ENCODE data around the gene CHD9NB.

CHD9NB gene

DNA sequence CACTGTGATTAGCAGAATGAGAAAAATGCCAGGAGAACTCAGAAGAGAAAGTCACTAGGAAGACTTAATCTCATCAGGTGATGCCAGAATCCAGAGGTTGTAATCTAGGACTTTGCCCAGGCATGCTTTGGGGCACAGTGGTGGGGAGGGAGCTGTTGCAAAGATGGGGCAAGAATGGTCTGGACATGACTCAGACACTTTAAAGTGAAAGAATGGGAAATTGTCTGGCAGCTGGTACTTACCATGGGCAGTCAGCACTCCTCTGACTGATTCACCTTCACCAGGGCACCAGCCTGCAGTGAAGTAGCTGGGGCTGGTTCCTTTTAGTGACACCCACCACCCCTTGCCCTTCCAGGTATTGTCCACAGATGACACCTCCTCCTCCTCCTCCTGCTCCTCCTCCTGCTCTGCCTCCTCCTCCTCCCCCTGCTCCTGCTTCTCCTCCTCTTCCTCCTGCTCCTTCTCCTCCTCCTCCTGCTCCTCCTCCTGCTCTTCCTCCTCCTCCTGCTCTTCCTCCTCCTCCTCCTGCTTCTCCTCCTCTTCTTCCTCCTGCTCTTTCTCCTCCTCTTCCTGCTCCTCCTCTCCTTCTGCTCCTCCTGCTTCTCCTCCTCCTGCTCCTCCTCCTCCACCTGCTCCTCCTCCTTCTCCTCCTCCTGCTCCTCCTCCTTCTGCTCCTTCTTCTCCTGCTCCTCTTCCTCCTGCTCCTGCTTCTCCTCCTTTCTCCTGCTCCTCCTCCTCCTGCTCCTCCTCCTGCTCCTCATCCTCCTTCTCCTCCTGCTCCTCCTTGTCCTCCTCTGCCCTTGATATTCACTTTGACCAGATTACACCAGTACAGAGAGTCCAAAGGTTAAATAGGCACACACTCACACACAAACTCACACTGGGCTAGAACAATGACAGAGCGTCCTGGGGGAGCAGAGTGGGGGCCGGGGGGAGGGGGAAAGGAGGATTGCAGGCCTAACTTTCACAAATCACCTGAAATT, at the start of gene CHD9NB:
CHD9NB (minus strand) TSS at position 379 of the 983 bp plus-strand sequence. CDS start 8,739 bp downstream, outside the sequence.
- TF ChIP-seq, protein P1, sequence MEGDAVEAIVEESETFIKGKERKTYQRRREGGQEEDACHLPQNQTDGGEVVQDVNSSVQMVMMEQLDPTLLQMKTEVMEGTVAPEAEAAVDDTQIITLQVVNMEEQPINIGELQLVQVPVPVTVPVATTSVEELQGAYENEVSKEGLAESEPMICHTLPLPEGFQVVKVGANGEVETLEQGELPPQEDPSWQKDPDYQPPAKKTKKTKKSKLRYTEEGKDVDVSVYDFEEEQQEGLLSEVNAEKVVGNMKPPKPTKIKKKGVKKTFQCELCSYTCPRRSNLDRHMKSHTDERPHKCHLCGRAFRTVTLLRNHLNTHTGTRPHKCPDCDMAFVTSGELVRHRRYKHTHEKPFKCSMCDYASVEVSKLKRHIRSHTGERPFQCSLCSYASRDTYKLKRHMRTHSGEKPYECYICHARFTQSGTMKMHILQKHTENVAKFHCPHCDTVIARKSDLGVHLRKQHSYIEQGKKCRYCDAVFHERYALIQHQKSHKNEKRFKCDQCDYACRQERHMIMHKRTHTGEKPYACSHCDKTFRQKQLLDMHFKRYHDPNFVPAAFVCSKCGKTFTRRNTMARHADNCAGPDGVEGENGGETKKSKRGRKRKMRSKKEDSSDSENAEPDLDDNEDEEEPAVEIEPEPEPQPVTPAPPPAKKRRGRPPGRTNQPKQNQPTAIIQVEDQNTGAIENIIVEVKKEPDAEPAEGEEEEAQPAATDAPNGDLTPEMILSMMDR (IDR thresholded peaks at IDR 0.05; ENCODE audit: control insufficient read depth, extremely low read depth, insufficient read depth) = no peak
- H3K4me3 ChIP-seq (ENCODE audit: low read depth, low read length) = peak within 1 kb of the TSS; percentile 5
- DNase-seq (ENCODE audit: low read depth) = no peak

DNA sequence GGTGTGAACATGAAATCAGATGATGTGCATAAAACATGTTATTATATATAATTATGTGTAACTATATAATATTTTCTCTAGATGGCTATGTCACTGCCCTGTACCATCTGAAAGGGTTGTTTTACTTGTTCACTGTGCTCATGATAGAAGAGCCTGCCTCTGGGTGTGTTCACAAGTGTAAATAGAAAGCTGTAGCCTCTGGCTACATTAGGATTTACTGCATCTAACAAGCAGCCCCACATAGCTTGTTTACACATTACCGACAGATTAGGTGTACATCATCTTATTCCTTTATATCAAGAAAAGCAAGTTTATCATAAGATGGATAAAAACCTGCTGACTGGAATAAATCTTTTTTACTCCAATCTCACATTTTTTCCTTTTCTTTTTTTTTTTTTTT, 48.2 kb upstream of the CHD9NB start:
- H3K4me3 ChIP-seq (ENCODE audit: low read depth, low read length) = no peak overlapping the region
- DNase-seq (ENCODE audit: low read depth) = peak; percentile 52
- TF ChIP-seq, protein P1 (IDR thresholded peaks at IDR 0.05; ENCODE audit: control insufficient read depth, extremely low read depth, insufficient read depth) = no peak

DNA sequence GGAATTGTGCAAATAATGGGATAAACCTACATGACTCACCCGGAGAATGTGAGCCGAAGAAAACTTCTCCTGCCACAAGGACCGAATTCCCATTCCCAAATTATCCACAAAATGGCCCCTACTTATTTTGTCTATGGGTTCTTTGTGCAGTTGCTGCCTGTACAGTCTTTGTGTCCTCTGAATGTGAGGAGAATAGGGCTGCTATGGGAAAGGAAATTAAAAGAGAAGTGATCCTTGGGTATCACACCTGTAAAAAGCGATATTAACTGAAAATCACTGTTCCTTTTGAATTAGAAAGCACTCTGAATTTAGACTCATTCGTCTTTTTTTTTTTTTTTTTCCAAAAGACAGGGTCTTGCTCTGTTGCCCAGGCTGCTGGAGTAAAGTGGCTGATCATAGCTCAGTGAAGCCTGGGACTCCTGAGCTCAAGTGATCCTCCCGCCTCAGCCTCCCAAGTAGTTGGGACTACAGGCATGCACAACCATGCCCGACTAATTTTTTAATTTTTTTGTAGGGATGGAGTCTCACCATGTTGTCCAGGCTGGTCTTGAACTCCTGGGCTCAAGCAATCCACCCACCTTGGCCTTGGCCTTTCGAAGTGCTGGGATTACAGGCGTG, 47.5 kb upstream of the CHD9NB start:
- TF ChIP-seq, protein P1 (IDR thresholded peaks at IDR 0.05; ENCODE audit: control insufficient read depth, extremely low read depth, insufficient read depth) = no peak
- H3K4me3 ChIP-seq (ENCODE audit: low read depth, low read length) = peak overlapping the region; percentile 49
- no peak for DNase-seq (ENCODE audit: low read depth)

DNA sequence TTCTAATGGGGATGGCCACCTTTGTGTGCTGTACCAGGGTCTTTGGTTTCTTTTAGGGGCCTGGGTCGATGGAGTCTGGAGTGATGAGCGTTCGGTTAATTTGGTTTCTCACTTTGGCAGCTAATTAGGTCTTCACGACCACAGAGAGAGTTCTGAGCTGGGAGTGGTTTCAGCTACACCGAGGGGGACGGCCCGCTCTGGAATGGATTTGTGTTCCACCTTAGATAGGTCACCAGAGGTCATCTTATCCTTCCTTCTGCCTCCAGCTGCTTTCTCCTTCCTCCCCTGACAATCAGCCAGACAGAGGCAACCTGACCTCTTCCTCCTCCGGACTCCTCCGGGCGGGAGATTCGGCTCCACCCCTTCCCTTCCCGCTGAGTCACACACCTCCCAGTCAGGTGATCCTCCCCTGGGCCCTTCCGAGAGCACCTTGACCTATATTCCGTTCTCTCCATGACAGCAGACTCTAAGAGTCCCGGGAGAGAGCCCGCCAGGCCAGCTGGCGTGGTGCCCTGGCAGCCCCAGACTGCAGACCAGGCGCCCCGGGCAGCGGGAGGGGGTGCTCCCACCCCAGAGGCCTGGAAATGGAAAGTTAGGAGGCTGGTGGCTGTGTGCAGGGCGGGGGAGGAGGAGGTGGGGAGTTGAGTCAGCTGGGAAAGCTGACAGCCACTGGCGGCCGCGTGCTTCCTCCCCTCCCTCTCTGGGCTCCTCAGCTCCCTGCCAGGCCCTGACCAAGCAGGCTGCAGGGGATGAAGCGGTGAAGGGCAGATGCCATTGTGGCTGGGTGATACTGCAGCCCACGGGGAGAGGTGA, 46.8 kb upstream of the CHD9NB start:
- peak; percentile 94 for DNase-seq (ENCODE audit: low read depth)
- H3K4me3 ChIP-seq (ENCODE audit: low read depth, low read length) = peak overlapping the region; percentile 49
- TF ChIP-seq, protein P1 (IDR thresholded peaks at IDR 0.05; ENCODE audit: control insufficient read depth, extremely low read depth, insufficient read depth) = no peak

DNA sequence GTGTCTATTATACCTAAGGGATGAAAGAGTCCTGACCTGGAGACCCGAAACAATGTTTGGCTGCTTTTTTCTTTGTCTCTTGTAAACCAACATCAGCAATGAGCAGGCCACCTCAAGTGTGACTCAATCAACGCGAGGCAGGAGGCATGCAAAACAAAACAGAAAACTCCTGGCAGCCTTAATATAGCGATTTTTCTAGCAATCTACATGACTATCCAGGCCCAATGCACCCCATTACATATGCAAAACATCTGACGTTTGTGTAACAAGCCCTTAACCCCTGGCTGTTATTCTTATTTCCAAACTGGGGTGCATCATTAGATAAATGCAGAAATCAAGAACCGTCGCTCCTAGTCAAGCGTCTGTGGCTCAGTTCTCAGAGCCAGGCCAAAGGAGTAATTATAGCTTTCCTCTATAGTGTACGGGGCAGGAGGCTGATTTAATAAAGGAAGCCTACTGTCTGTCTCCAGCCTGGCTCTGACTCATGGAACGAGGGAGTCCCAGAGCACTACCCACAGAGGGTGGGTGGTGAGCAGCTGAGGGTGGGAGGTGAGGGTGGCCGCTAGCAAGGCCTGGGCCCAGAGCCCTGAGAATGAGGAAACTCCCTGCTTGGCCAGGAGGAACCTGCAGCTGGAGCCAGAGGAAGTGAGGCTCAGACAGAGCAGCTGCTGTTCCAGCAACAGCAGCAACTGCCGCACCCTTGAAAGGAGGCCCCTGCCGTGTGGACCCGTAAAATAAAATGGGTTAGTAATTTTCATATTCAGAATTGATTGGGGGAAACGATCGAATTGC, 46.0 kb upstream of the CHD9NB start:
- no peak overlapping the region; the same call in 1 of the 2 replicates for H3K4me3 ChIP-seq (ENCODE audit: low read depth, low read length)
- TF ChIP-seq, protein P1 (IDR thresholded peaks at IDR 0.05; ENCODE audit: control insufficient read depth, extremely low read depth, insufficient read depth) = no peak
- DNase-seq (ENCODE audit: low read depth) = no peak

DNA sequence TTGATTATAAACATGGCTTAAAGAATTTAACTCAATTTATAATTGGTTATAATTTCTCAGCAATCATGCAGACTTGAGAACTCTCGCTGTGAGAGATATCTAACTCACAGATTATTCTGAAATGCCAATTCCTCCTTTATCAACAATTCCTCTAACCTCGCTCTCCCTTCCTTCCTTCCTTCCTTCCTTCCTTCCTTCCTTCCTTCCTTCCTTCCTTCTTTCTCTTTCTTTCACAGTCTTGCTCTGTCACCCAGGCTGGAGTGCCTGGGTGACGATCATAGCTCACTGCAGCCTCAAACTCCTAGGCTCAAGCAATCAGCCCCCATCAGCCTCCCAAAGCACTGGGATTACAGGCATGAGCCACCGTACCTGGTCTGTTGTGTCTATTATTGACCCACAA, 44.5 kb upstream of the CHD9NB start:
- H3K4me3 ChIP-seq (ENCODE audit: low read depth, low read length) = no peak overlapping the region
- TF ChIP-seq, protein P1 (IDR thresholded peaks at IDR 0.05; ENCODE audit: control insufficient read depth, extremely low read depth, insufficient read depth) = no peak
- no peak for DNase-seq (ENCODE audit: low read depth)

Data from LNCaP clone FGC (cell line).